Heart right ventricle (tissue), 16 donors: ENCODE results near the gene VPS26A. TPM values are rescaled to one million over a fixed set of nuclear protein-coding genes. Genes with fewer than 3 reads are reported as not detected.

Experiments used
- ATAC-seq, 8 donors: fragments of 200-7000 bp; cut with Tn5 transposase; one replicate each; pipeline ENCODE4 v1.9.1; 2020; ENCODE audit warnings: mild to moderate bottlenecking in 8 of 8, moderate library complexity in 8 of 8, moderate number of reproducible peaks in 1 of 8
- DNase-seq, 2 donors: peaks; one replicate each; pipeline ENCODE4 v3.0.0-alpha.2; 2020
- H3K27ac ChIP-seq, 10 donors: fragments of 200-600 bp; sonication (generic) in 2 of 10; one replicate each; pipeline versions ENCODE4 v1.5.0 to v1.8.0; 2020 to 2022; ENCODE audit warnings: mild to moderate bottlenecking in 3 of 10
- H3K27me3 ChIP-seq, 7 donors: fragments of 200-600 bp; one replicate each; pipeline ENCODE4 v1.8.0; 2021 to 2022; ENCODE audit warnings: mild to moderate bottlenecking in 2 of 7
- H3K36me3 ChIP-seq, 9 donors: fragments of 200-600 bp; sonication (generic) in 1 of 9; one replicate each; pipeline versions ENCODE4 v1.5.0 to v1.8.0; 2020 to 2022; ENCODE audit warnings: mild to moderate bottlenecking in 2 of 9
- H3K4me1 ChIP-seq, 9 donors: fragments of 200-600 bp; sonication (generic) in 1 of 9; one replicate each; pipeline versions ENCODE4 v1.5.0 to v1.8.0; 2020 to 2022; ENCODE audit warnings: mild to moderate bottlenecking in 4 of 9
- H3K4me3 ChIP-seq, 10 donors: fragments of 200-600 bp; sonication (generic) in 2 of 10; one replicate each; pipeline versions ENCODE4 v1.5.0 to v1.8.0; 2020 to 2022; ENCODE audit warnings: mild to moderate bottlenecking in 7 of 10, moderate library complexity in 2 of 10
- H3K9me3 ChIP-seq, 11 donors: fragments of 200-600 bp in 10 of 11; sonication (generic) in 2 of 11; one replicate each; pipeline versions ENCODE4 v1.5.0 to v1.8.0; 2013 to 2022; ENCODE audit warnings: mild to moderate bottlenecking in 2 of 11, control low read depth in 1 of 11, moderate library complexity in 1 of 11
- WGBS, 2 donors: extraction: QIAGEN DNeasy Blood & Tissue Kit; methylation state at CpG; one replicate each; pipeline ENCODE4 v1.1.7; 2013; ENCODE audit warnings: inconsistent platforms in 1 of 2; 5-methylcytosine and 5-hydroxymethylcytosine counted together
- intact Hi-C, 10 donors: fragments of 100-400 bp; cut with DNase I; formaldehyde crosslinking; loops; one replicate each; pipeline versions ENCODE4 v1.11.1 to v1.14.2; 2022
- polyA plus RNA-seq, 2 donors: library from polyadenylated mRNA; stranded (reverse); fragments of 200-250 nt; gene quantifications; one replicate each; pipeline ENCODE4 v1.2.3, GENCODE V29; 2013
- total RNA-seq, 10 donors: library from RNA; stranded (reverse); fragmentation: NEBNext Ultra II Directional in 3 of 10; extraction: Animal tissue kit (Norgen Biotek cat#: 25700) in 3 of 10; gene quantifications; one replicate each; pipeline versions ENCODE4 v1.2.1 to v1.2.4, GENCODE V29; 2021 to 2023
- TF ChIP-seq, protein P1 (sequence below), 9 donors: fragments of 200-600 bp; sonication (generic) in 2 of 9; IDR thresholded peaks; one replicate each; pipeline versions ENCODE4 v1.5.0 to v1.8.0; 2021 to 2022; ENCODE audit warnings: antibody characterized with exemption in 9 of 9, mild to moderate bottlenecking in 5 of 9, moderate library complexity in 1 of 9
- donor health status: Arrhythmogenic right ventricular cardiomyopathy.
- donor health status: ischemic (EF 13 %, LVEDD 7.1; RV severe dilation, severe dysfunction).
- donor health status: healthy with polysubstance abuse.
- donor health status: DM: no; HTN: yes; CAD: no.
- donor health status: DM: no; HTN: no; CAD: no.
- donor health status: ischemic (EF 25% LVEDD 6.9; RV normal size, moderate dysfunction).
- donor health status: ischemic (EF 25% LVEDD 5.7; RV mildly dilated, moderate dysfunction).
- donor health status: healthy.
- donor health status: DM: yes; HTN: yes; CAD: no.
- donor health status: Ischemic cardiomyopathy.
- donor health status: ischemic (EF 35%, LVEDD 5.7; RV mildly dilated, moderate dysfunction).
- donor health status: nonischemic (EF 11% LVEDD 7.7; RV severe dilation, severe dysfunction).
- donor health status: DM: yes; HTN: yes; CAD: no.
- donor health status: PGD.
- donor health status: ischemic (EF 29% LVEDD 5.4; RV normal size, mild dysfunction).
- donor health status: nonischemic (EF 23%, LVEDD 6.1; RV moderate dilation, normal function).

Gene VPS26A
- total and polyA plus RNA-seq, 12 donors: 15.9 to 43.8 (median 34.2) TPM

GRCh38 chr10:69215405-69216171 lies 91.6 kb downstream of the VPS26A start:
- Histone ChIP-seq H3K9me3 (peaks cover 0 to 10% (median 0%) of the 10 kb centered on the region in 11 donors), H3K4me1 (peaks cover 0 to 37% (median 0%) of the 10 kb centered on the region in 9 donors), H3K27me3 (peaks cover 0 to 21% (median 0%) of the 10 kb centered on the region in 7 donors), H3K36me3 (no peaks in the 10 kb centered on the region), H3K4me3 (no peak overlapping the region), H3K27ac (peak overlapping the region in 1 of 10 donors; percentile 61)
- TF ChIP-seq, protein P1, sequence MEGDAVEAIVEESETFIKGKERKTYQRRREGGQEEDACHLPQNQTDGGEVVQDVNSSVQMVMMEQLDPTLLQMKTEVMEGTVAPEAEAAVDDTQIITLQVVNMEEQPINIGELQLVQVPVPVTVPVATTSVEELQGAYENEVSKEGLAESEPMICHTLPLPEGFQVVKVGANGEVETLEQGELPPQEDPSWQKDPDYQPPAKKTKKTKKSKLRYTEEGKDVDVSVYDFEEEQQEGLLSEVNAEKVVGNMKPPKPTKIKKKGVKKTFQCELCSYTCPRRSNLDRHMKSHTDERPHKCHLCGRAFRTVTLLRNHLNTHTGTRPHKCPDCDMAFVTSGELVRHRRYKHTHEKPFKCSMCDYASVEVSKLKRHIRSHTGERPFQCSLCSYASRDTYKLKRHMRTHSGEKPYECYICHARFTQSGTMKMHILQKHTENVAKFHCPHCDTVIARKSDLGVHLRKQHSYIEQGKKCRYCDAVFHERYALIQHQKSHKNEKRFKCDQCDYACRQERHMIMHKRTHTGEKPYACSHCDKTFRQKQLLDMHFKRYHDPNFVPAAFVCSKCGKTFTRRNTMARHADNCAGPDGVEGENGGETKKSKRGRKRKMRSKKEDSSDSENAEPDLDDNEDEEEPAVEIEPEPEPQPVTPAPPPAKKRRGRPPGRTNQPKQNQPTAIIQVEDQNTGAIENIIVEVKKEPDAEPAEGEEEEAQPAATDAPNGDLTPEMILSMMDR (IDR thresholded peaks at IDR 0.05): no peak
- intact Hi-C loops: no loop called here
- no peak for DNase-seq
- ATAC-seq: no peak
- 45 to 50% methylated on average over 10 of the region's 10 CpGs for WGBS, 2 donors

DNA sequence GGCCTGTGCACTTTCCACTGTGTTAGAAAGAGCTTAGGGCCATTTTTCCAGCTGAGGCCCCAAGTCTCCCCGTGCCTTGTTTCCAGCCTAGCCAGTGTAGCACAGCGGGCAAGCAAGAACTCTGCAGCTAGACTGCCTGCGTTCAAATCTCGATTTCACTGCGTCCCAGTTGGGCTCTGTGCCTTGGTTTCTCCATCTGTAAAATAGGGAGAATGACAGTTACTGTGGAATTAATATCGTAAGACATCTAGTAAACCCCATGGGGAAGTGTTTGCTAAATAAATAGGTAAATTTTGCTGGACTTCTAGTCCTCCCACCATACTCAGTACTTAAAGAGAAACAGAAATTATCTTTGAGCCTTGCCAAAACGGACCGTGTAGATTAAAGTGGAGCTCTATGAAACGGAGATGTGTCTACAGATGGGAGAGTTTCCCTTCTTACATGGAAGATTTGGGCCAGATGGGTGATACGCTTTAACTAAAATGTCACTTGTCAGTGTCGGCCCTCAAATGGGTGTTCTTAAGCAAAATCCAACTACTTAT lies 92.7 kb downstream of the VPS26A start:
- TF ChIP-seq, protein P1 (IDR thresholded peaks at IDR 0.05): no peak
- H3K27me3 ChIP-seq: peaks cover 0 to 21% (median 0%) of the 10 kb centered on the region in 7 donors
- no peak for ATAC-seq
- no peak overlapping the region for H3K4me3 ChIP-seq
- peaks cover 0 to 10% (median 0%) of the 10 kb centered on the region in 11 donors for H3K9me3 ChIP-seq
- intact Hi-C loops: no loop called here
- peaks cover 0 to 38% (median 0%) of the 10 kb centered on the region in 9 donors for H3K4me1 ChIP-seq
- 84 to 94% methylated on average over 11 of the region's 11 CpGs for WGBS, 2 donors
- DNase-seq: no peak
- H3K36me3 ChIP-seq: no peaks in the 10 kb centered on the region
- no peak overlapping the region for H3K27ac ChIP-seq

DNA sequence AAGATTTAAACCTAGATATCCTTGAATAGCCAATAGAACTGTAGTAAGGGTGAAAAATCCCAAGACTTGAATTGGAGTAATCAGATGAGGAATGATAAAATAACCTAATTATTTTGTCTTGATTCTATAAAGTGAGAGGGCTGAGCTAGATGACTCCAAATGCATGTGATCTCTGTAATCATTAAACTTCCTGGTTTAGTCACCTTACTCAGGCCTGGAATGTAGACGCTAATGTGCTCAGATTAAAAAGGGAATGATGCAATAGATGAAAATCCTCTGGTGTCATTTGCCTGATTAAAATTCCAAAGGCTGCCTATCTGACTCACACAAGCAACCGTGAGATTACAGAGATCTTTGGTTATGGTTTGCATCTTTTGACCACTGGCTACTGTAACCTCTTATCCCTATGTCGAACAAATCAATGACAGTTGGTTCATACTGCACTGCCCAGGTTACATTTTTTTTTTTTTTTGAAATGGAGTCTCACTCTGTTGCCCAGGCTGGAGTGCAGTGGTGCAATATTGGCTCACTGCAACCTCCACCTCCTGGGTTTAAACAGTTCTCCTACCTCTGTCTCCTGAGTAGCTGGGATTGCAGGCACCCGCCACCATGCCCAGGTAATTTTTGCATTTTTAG lies 93.3 kb downstream of the VPS26A start:
- H3K4me3 ChIP-seq: no peak overlapping the region
- DNase-seq (no peak), ATAC-seq (no peak)
- H3K4me1 ChIP-seq: peaks cover 0 to 44% (median 0%) of the 10 kb centered on the region in 9 donors
- WGBS, 2 donors: 81 to 82% methylated on average over 4 of the region's 4 CpGs
- intact Hi-C loops: no loop called here
- H3K36me3 ChIP-seq: no peaks in the 10 kb centered on the region
- no peak overlapping the region for H3K27ac ChIP-seq
- peaks cover 0 to 10% (median 0%) of the 10 kb centered on the region in 11 donors for H3K9me3 ChIP-seq
- H3K27me3 ChIP-seq: peaks cover 0 to 21% (median 0%) of the 10 kb centered on the region in 7 donors
- TF ChIP-seq, protein P1 (IDR thresholded peaks at IDR 0.05): no peak

DNA sequence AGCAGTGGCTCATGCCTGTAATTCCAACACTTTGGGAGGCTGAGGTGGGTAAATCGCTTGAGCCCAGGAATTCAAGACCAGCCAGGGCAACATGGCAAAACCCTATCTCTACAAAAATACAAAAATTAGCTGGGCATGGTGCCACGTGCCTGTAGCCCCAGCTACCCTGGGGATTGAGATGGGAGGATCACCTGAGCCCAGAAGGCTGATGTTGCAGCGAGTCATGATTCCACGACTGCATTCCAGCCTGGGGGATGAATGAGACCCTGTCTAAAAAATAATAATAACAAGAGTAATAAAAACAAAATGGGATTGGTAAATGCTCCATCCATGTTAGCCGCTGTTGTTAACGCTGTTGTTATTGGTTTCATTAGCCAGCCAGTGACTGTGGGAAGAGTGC lies 94.9 kb downstream of the VPS26A start:
- ATAC-seq (no peak), DNase-seq (no peak)
- intact Hi-C loops: no loop called here
- Histone ChIP-seq H3K4me1 (peaks cover 0 to 42% (median 0%) of the 10 kb centered on the region in 9 donors), H3K36me3 (no peaks in the 10 kb centered on the region), H3K27me3 (peaks cover 0 to 21% (median 0%) of the 10 kb centered on the region in 7 donors), H3K4me3 (no peak overlapping the region), H3K9me3 (peaks cover 0 to 10% (median 0%) of the 10 kb centered on the region in 11 donors), H3K27ac (no peak overlapping the region)
- WGBS, 2 donors: 89 to 93% methylated on average over 6 of the region's 6 CpGs
- TF ChIP-seq, protein P1 (IDR thresholded peaks at IDR 0.05): no peak
